ACC112 (cell line): Measurements from ENCODE around the gene PSMB10.
"Not testable (repeated sequence)": the region's sequence is repeated elsewhere in the genome, so short reads cannot be mapped to it uniquely, and the experiment has no call there.

Source experiments
- H2AFZ ChIP-seq: fragments of 200-600 bp; sonication (generic); one replicate; pipeline ENCODE4 v1.6.0; 2017; ENCODE audit warnings: antibody characterized with exemption, low read length; ENCODE audit not compliant: unreplicated experiment
- H3K27ac ChIP-seq: fragments of 200-600 bp; sonication (generic); 2 replicates; pipeline ENCODE4 v1.5.1; 2014; ENCODE audit warnings: low read depth, mild to moderate bottlenecking, antibody characterized with exemption, low read length, moderate library complexity
- H3K27me3 ChIP-seq: fragments of 200-600 bp; sonication (generic); 2 replicates; pipeline ENCODE4 v1.6.1; 2014; ENCODE audit warnings: mild to moderate bottlenecking, antibody characterized with exemption, low read length, moderate library complexity, mixed read lengths; ENCODE audit not compliant: insufficient read depth
- H3K36me3 ChIP-seq: fragments of 200-600 bp; sonication (generic); 2 replicates; pipeline ENCODE4 v1.6.1; 2016; ENCODE audit warnings: mild to moderate bottlenecking, antibody characterized with exemption, low read length, moderate library complexity, mixed read lengths; ENCODE audit not compliant: insufficient read depth
- H3K4me1 ChIP-seq: fragments of 200-600 bp; sonication (generic); one replicate; pipeline ENCODE4 v1.6.1; 2016; ENCODE audit warnings: low read length, mixed read lengths; ENCODE audit not compliant: insufficient read depth, unreplicated experiment, control insufficient read depth
- H3K4me3 ChIP-seq: fragments of 200-600 bp; sonication (generic); 2 replicates; pipeline ENCODE4 v1.5.1; 2014; ENCODE audit warnings: mild to moderate bottlenecking, low read depth, low read length
- H3K79me2 ChIP-seq: fragments of 200-600 bp; sonication (generic); one replicate; pipeline ENCODE4 v1.6.0; 2016; ENCODE audit warnings: low read length; ENCODE audit not compliant: control insufficient read depth, unreplicated experiment, insufficient read depth

PSMB10 gene

GRCh38 chr16:67936124-67936879 is at the start of gene PSMB10:
PSMB10 (minus strand) TSS chr16:67936850; CDS start chr16:67936749, 101 bp downstream.
- Histone ChIP-seq H3K4me1 (peaks cover 17% of the 10 kb centered on the region), H2AFZ (peak within 1 kb of the TSS; percentile 36), H3K36me3 (peaks cover 3% of the 10 kb centered on the region; the same call in 1 of the 2 replicates), H3K27me3 (no peaks in the 10 kb centered on the region), H3K27ac (peak within 1 kb of the TSS; percentile 66), H3K79me2 (peaks cover 8% of the 10 kb centered on the region), H3K4me3 (peak within 1 kb of the TSS; percentile 90)

GRCh38 chr16:67982011-67982696 is 45.5 kb upstream of the PSMB10 start:
- no peaks in the 10 kb centered on the region for H3K4me1 ChIP-seq
- H2AFZ ChIP-seq, result no peak overlapping the region
- H3K27ac ChIP-seq, result no peak overlapping the region
- H3K4me3 ChIP-seq, result no peak overlapping the region
- peaks cover 7% of the 10 kb centered on the region; the same call in 1 of the 2 replicates for H3K27me3 ChIP-seq
- no peaks in the 10 kb centered on the region for H3K79me2 ChIP-seq
- H3K36me3 ChIP-seq, result no peaks in the 10 kb centered on the region

DNA sequence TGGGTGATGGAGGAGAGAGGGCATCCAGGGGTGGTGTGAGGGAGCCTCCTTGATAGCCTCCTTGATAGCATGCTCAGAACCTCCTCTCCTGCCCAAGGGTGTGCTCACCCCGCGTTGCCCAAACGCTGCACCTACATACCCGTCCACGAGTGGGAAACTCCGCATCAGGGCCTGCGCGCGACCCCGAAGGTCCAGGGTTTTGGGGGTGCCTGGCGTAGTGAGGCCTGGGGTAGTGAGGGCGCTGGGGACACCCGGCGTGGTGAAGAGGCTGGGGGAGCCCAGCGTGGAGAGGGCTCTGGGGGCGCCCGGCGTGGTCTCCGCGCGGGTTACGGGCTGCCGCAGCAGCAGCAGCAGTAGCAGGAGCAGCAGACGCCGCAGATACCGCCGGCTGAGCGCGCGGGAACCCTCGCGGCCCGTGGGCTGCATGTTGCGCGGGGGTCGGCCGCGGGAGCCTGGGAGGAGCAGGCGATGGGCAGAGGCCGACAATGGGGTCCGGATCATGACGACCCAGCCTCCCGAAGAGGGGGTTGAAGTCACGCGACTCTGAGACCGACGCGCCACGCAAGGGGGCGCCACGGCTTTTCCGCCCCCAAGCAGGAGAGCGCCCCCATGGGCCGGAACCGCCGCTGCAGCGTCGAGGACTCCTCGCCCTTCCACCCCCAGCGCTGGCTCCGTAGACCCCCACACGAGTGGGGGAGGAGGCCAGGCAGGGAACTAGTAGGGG is 43.5 kb upstream of the PSMB10 start, which contains the start of gene DPEP3:
TSS of gene DPEP3 (minus strand) at position 545 of the 724 bp plus-strand sequence. CDS start at position 426, 119 bp downstream.
- peaks cover 11% of the 10 kb centered on the region; the same call in 1 of the 2 replicates for H3K27me3 ChIP-seq
- no peak within 1 kb of the TSS for H2AFZ ChIP-seq
- H3K79me2 ChIP-seq, result no peaks in the 10 kb centered on the region
- H3K4me3 ChIP-seq, result no peak within 1 kb of the TSS
- H3K36me3 ChIP-seq, result no peaks in the 10 kb centered on the region
- H3K4me1 ChIP-seq, result no peaks in the 10 kb centered on the region
- H3K27ac ChIP-seq, result no peak within 1 kb of the TSS

- no peak overlapping the region for H3K27ac ChIP-seq
- H3K36me3 ChIP-seq, result no peaks in the 10 kb centered on the region
- H2AFZ ChIP-seq, result no peak overlapping the region
- no peaks in the 10 kb centered on the region for H3K79me2 ChIP-seq
- H3K4me3 ChIP-seq, result no peak overlapping the region
- no peaks in the 10 kb centered on the region for H3K4me1 ChIP-seq
- H3K27me3 ChIP-seq, result peaks cover 11% of the 10 kb centered on the region; the same call in 1 of the 2 replicates
These were observed 41.0 kb upstream of the PSMB10 start for GRCh38 chr16:67977469-67978227.

- H3K27ac ChIP-seq, result no peak overlapping the region
- no peaks in the 10 kb centered on the region for H3K79me2 ChIP-seq
- peaks cover 11% of the 10 kb centered on the region; the same call in 1 of the 2 replicates for H3K27me3 ChIP-seq
- H3K4me1 ChIP-seq, result no peaks in the 10 kb centered on the region
- H2AFZ ChIP-seq, result no peak overlapping the region
- no peak overlapping the region for H3K4me3 ChIP-seq
- no peaks in the 10 kb centered on the region for H3K36me3 ChIP-seq
These were observed 40.4 kb upstream of the PSMB10 start for GRCh38 chr16:67977005-67977404.

GRCh38 chr16:67976205-67976604 is 39.6 kb upstream of the PSMB10 start:
- H3K4me3 ChIP-seq, result no peak overlapping the region
- no peaks in the 10 kb centered on the region for H3K4me1 ChIP-seq
- H3K79me2 ChIP-seq, result no peaks in the 10 kb centered on the region
- no peak overlapping the region for H2AFZ ChIP-seq
- H3K27ac ChIP-seq, result no peak overlapping the region
- no peaks in the 10 kb centered on the region for H3K36me3 ChIP-seq
- peaks cover 11% of the 10 kb centered on the region; the same call in 1 of the 2 replicates for H3K27me3 ChIP-seq

GRCh38 chr16:67975321-67976105 is 38.9 kb upstream of the PSMB10 start:
- no peaks in the 10 kb centered on the region for H3K36me3 ChIP-seq
- H3K79me2 ChIP-seq, result no peaks in the 10 kb centered on the region
- no peak overlapping the region for H2AFZ ChIP-seq
- no peak overlapping the region for H3K27ac ChIP-seq
- H3K27me3 ChIP-seq, result peaks cover 11% of the 10 kb centered on the region; the same call in 1 of the 2 replicates
- no peaks in the 10 kb centered on the region for H3K4me1 ChIP-seq
- H3K4me3 ChIP-seq, result no peak overlapping the region

- not testable (repeated sequence) for H3K27me3 ChIP-seq, H3K4me3 ChIP-seq, H3K27ac ChIP-seq, H3K36me3 ChIP-seq, H2AFZ ChIP-seq, H3K4me1 ChIP-seq
- peaks cover 10% of the 10 kb centered on the region for H3K79me2 ChIP-seq
These were observed 35.6 kb upstream of the PSMB10 start for GRCh38 chr16:67972285-67972684.

DNA sequence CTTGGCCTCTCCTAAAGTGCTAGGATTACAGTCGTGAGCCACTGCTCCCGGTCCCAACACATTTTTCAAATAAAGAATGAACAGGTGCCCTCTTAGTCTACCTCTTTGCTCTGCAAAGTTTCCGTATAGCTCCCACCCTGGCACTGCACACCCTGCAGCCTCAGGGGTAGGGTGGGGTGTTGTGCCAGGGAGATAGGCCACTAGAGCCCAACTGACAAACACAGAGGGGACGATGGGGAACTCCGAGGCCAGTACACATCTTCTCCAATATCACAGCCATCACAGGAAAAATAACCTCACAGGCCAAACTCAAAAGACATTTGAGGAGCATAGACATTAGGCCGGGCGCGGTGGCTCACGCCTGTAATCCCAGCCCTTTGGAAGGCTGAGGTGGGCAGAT is 34.5 kb upstream of the PSMB10 start:
- Histone ChIP-seq H3K4me1 (peaks cover 10% of the 10 kb centered on the region), H3K79me2 (peaks cover 22% of the 10 kb centered on the region), H3K27ac (no peak overlapping the region), H3K4me3 (no peak overlapping the region), H3K36me3 (no peaks in the 10 kb centered on the region), H2AFZ (no peak overlapping the region), H3K27me3 (no peaks in the 10 kb centered on the region)
